CD1c-positive myeloid dendritic cell (primary cell): ENCODE results near the gene CD9.
"Not testable (repeated sequence)": the region's sequence is repeated elsewhere in the genome, so short reads cannot be mapped to it uniquely, and the experiment has no call there.

ENCODE experiments used
- DNase-seq: peaks from one replicate; pipeline ENCODE4 v3.0.0-alpha.2; 2016; ENCODE audit errors: extremely low spot score

Gene CD9

DNA sequence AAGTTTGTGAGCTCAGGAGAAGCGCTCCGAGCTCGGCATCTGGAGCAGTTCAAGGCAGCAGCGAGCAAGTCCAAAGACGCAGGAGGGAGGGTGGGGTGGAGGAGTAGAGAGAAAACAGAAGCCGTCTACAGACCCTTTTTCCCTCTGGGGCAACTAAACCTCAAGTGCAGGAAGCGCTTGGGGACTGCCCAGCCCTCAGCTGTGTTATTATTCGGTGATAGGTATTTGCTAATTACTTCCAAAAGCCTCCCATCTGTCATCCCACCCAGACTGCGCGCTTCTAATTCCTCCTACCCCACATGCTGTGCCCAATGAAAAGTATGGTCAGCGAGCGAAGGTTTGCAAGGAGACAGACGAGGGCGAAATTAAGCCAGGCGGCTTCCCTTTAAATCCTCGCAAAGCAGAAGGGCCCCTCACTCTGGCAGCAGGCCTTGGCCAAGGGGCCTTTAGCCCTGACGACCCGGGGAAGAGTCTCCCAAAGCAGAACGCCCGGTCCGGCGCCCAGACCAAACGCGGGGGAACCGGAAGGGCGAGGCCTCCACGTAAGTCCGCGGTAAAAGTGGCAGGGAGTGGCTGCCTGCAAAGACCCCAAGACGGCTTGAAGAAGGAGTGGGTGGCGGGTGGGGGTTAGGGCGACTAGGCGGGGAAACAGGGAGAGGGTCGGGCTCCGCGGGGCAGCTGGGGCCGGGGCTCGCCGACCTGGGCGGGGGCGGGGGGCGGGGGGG lies 507 bp upstream of the CD9 start:
- peak; percentile 76 for DNase-seq

- no peak for DNase-seq
Measured at GRCh38 chr12:6201213-6201608, 1.0 kb downstream of the CD9 start.

- no peak for DNase-seq
Measured at GRCh38 chr12:6201826-6202225, 1.6 kb downstream of the CD9 start.

- DNase-seq = no peak
Measured at GRCh38 chr12:6202304-6202703, 2.1 kb downstream of the CD9 start.

DNA sequence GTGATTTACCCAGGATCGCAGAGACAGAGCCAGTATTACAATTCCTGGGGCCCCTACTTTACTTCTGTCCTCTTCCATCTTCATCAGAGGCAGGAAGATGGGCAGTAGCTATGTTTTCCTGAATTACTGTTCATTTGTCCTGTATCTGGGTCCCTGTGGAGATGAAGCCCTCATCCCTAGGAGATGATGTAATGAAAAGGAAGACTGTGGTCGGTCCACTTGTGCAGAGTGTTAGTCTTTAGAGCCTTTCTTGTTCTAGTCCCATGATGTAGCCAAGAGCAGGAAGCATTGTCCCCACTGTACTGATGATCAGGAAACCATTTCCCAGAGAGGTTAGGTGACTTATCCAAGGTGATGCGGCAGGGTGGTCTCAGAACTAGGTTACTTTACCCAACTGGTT lies 2.6 kb downstream of the CD9 start:
- DNase-seq = no peak

GRCh38 chr12:6203601-6204000 lies 3.4 kb downstream of the CD9 start:
- DNase-seq = peak; percentile 26

- DNase-seq = no peak
Measured at GRCh38 chr12:6204533-6205143, 4.4 kb downstream of the CD9 start.

GRCh38 chr12:6205144-6205539 lies 4.9 kb downstream of the CD9 start:
- DNase-seq = no peak

GRCh38 chr12:6205761-6206160 lies 5.6 kb downstream of the CD9 start:
- DNase-seq = no peak

DNA sequence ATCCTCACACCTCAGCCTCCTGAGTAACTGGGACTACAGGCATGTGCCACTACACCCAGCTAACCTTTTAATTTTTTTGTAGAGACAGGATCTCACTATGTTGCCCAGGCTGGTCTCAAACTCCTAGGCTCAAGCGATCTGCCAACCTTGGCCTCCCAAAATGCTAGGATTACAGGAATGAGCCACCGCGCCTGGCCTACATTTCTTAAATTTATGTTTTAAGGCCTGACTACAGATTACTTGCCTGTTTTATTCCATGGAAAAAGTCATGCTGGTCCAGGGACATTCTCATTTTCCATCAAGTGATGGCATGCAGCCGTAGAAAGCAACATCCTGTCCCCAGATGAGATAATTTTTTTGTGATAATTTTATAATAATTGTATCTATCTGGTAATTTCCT lies 6.1 kb downstream of the CD9 start:
- DNase-seq = no peak

GRCh38 chr12:6207259-6207925 lies 7.2 kb downstream of the CD9 start:
- no peak for DNase-seq

DNA sequence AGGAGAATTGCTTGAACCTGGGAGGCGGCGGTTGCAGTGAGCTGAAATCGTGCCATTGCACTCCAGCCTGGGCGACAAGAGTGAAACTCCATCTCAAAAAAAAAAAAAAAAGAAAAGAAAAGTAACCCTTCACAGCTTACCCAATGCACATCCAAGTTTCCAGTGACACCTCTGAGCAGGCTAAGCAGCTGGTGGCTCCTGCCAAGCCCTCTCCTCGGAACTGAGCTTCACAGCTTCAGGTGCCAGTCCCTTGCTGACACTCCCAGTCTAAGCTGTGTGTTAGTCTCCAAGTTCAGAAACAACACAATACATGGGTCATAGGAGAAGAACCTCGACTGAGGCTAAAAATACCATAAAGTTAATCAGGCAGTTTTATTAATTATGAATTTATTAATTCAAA lies 7.9 kb downstream of the CD9 start:
- DNase-seq = no peak

GRCh38 chr12:6209428-6209827 lies 9.2 kb downstream of the CD9 start:
- DNase-seq = not testable (repeated sequence)

GRCh38 chr12:6211421-6211869 lies 11.2 kb downstream of the CD9 start:
- DNase-seq = no peak

DNA sequence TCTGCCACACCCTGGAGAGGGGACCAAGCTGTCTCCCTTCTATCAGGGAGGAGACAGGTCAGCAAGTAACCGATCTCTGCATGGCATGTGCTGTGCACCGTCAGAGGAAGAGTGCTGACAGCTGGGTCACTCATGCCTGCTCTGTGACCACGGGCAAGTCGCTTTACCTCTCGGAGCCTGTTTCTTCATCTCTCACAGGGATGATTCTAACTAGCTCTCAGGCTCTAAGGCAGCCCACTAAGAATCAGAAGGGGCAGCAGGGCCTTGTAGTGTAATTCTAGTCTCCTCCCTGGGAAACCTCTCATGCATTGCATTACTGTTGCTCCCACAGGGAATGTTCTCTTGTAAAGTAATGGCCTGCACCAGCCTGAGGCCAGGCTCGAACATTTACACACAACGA lies 11.9 kb downstream of the CD9 start:
- no peak for DNase-seq

DNA sequence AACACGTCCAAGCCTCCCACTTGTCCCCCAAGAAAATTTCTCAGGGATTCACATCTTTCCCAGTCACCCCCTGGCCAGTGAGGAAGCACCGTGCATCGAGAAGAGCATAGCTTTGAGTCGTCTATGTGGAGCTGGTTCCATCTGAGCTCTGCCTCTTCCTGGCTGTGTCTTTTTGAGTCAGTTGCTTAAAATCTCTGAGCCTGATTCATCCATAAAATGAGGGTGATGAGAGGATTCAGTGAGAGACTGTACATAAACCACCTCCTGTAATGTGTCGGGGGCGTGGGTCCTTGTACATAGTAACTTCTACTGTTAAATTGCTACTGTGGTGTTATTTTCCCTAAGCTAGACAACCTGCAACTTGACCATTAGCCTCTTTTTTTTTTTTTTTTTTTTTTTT lies 13.8 kb downstream of the CD9 start:
- no peak for DNase-seq

GRCh38 chr12:6214633-6215032 lies 14.4 kb downstream of the CD9 start:
- no peak for DNase-seq

DNA sequence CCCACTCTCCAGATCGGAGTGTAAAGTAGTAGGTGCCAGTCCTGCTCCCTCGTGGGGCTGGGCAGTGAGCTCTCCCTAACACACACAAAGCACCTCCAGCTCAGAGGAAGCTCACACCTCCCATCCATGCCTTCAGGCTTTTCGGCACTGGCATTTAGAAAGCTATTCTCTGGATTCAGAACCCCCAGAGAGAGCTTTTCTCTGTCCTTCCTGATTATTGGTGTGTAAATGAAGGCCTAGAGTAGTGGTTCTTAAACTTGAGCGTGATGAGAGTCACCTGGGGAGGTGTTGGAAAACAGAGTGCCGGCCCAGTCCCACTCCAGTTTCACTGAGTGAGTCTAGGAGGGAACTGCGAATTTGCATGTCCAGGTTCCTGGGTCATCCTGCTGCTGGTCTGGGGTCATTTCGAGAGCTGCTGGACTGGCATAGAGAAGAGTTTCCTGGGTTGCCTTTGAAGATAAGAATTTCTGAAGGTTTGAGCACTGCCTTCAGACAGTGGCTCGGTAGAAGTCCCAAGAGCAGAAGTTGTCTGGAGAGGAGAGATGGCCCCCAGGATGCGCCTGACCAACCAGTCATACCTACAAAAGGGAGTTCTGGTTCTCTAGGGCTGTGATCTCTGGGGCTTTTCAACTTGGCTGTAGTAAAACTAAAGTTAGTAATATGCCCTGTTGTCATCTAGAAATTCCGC lies 15.1 kb downstream of the CD9 start:
- DNase-seq = no peak

GRCh38 chr12:6215932-6216494 lies 15.8 kb downstream of the CD9 start:
- DNase-seq = no peak

DNA sequence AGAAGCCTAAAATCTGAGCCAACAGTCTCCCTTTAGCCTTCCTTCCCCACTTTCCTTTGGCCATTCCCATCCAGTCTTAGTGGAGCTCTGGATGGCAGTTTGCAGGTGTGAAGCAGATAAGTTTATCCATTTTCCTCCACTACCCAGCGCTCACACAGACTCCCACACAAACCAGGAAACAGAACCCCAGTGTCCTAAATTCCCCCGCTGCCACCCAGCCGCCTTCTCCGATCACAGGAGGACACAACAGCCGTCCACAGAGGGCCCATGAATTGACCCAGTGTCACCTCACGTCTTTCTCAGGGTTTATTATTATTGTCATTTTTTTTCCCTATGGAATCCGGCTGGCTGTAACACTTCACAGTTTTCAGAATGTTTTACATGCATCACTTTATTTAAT lies 16.4 kb downstream of the CD9 start:
- no peak for DNase-seq

DNA sequence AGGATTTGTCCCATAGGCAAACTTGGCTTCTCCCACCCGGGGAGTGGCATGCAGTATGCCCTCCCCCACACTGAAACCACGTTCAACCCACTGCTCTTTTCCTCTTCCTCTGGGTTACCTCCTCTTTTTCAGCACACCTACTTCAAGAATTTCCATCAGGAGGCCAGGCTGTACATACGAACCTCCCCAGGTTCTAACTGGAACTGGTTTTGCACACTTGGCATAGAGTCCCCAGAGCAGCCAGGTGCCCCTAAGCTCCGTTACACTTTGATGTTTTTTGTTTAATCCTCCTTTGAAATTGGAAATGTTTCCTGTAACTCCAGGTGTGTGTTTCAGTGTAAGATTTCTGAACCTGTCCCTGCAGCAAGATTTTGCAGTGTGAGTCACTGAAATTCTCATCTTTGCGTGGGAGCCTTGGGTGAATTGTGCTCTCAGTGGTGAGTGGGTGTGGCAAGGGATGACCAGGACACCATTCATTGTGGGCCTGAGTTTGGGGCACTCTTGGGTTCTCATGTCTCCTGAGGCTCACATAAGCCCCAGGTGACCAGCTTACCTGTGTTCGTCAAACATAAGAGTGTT lies 18.2 kb downstream of the CD9 start:
- DNase-seq = no peak

GRCh38 chr12:6219980-6220379 lies 19.8 kb downstream of the CD9 start:
- DNase-seq = no peak
